ENCODE measurements around the gene TBX20.
"Not testable (repeated sequence)": the region's sequence is repeated elsewhere in the genome, so short reads cannot be mapped to it uniquely, and the experiment has no call there.

The TBX20 gene

DNA sequence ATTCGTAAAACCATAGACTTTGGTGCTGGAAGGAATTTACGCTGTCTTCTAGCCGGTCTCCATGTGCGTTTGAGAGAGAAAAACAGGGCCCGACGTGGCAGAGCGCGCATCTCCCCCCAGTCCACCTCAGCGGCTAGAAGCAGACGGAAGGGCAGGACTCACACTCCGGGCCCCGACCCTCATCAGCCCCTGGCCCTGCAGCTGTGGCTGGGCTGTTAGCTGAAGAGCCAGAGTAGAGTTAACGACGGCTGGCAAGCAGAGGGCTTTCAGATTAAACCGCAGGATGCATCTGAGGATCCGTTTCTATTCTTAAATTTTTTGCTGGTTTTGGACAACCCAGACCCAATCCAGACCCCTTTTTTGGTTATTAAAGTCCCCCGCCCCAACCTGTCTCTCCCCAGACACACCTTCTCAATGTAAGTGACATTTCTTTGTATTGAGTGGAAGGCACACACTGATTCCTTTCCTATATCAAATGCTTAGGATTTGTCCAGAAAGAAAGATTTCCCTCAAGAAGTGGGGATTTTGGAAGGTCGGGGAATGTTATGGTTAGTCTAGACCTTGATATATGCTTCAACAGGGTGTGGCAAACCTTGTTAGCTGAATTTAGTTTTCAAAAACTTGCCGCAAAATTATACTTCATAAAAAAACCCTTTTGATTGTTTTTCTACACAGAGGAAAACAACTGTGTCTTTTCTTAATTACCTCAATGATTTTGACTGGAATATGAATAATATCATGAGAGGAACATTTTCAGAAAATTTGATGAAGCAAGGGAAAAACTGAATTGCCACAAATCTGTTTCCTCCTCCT, 1.7 kb upstream of the TBX20 start:
- no peak for DNase-seq

DNA sequence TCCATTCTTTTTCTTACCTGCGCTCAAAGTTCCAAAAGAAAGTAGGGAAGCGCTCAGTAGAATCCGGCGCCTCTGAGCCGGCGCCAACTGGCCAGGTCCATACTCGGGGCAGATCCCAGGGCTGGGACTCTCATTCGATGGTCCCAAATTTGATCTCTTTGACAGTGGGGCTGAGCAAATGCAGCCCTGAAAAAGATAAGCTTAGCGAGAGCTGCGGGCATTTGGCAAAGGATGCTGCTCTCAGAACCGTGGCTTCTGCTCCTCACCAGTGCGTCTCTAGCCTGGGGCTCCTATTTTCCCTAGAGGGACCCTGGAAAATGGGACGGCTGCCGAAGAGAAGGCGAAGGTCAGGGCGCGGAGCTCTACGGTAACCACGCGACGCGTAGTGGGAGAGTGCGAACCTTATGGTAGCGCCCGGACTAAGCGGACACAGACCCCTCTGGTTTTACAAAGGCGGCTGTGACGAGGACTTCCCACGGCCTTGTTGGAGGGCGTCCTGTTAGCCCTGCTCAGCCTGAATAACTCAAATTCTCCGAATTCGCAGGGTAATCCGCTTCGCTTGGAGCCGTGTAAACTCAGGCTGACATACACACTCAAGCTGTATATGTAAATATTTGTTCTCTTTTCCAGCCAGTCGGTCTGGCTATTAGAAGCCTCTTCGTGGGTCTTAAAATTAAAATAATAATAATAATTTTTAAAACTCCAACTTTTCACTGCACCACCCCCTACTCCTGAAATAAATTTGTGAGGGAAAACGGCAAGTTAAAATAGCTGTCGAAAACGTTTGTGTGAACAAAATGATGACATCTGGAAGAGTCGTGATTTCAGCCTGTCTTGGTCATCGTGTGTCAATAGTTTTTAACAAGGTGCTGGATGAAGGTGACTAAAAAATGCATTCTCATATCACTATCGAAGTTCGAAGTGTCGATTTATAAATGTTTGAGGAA, 869 bp upstream of the TBX20 start:
- no peak for DNase-seq

DNA sequence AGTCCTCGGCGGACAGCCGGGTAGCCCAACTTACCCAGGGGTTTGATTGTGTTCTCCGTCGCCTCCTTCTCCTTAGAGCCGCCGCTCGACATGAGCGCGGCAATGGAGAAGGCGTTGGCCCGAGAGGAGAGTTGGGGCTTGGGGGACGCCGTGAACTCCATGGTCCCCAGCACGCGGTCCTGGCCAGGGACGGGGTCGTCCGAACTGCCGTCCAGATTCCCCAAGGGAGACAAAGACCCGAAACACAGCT, 515 bp downstream of the TBX20 start:
- no peak for DNase-seq

DNA sequence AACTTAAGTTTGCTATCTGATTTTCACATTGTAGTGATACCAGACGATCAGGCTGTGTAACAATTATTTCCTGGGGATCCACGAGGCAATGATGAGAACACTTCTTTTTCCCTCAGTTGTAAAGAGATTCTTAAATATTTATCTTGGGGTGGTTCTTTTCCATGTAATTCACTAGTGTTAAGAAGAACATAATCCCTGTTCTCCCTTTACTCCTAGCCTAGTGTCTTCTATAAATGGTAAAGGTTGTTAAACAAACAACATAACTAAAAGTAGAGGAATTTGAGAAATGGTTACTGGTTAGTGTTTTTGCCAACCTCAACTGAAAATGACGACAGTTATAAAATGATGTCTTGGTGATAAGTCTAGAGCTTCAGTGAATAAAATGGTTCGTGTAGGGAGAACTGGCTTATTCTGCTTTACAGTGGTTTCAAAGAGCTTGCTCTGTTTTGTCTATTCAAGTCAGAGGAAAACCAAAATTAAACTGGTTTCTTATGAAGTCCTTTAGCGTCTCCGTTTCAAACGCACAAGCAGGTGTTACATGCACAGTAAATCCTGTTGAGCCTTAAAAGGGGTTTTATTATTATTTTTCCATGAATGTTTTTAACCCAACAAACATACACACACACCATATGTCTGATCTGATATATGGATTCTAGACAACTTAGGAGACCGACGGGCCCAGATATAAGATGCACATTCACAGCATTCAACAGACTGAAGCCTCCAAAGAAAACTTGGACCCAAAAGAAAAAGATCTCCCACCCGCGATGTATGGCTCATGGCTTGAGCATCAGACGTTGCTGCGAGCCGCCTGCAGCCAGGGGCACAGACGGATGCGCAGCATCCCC, 1.1 kb downstream of the TBX20 start:
- no peak for DNase-seq

DNA sequence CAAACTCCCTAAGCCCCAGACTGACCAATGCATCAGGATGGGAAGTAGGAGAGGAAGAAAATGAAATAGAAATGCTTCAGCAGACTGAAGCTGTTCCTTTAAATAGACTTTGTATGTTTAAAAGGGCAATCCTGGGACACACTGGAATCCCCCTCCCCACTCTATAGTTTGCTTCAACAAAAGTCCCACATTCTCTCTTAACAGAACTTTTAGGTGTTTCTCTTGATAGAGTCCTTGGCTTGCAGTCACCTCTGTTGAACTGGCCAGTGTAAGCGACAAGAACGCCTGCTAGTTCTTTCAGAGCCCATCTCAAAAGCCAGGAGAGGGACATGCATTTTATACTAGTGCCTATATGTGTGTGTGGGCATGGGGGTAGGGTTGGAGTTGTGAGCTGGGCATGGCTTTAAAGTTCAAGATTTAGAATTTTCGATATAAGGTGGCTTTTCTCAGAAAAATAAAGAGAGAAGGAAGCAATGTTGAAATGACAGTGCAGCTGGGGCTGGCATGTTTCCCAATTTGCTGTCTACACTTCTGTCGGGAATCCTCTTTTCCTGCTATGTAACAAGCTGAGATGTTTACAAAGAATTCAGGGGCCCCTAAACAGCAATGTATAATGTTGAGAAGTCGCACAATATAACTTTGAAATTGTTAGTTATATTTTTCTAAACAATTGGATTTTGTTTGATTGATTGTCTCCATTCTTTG, 2.1 kb downstream of the TBX20 start:
- DNase-seq, result no peak

DNA sequence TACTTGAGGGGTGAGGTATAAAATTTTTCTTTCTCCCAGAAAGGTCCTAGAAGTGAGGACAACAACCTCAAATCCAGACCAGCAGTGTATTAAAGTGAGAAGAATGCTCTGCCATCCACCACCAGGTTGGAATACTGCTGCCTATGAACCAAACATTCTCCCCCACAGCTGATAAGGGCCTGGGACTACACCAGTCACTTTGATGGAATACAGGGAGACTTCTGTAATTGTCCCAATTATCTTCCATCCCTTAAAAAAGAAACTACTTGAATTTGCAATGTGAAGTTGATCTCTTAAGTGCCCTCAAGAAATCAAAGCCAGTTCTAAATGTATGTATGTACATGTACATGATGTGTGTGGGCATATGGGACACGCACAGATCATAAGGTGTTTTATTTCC, 3.0 kb downstream of the TBX20 start:
- no peak for DNase-seq

DNA sequence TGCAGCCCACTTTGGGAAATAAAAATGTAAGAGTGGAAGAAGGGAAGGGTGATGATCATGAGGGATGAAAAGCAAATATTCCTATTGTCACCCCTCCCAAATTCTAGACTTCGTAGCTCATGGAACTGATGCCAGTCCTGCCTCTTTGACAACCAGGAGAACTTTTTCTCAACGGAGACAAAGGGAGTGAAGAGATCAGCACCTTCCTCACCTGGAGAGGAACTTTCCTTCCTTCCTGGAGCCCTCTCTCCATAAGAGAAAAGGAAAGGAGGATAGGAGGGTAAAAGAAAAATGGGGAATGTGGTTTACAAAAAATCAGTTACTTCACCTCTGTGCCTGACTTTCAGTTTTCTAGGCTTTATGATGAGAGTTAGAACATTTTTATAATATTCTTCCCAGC, 3.4 kb downstream of the TBX20 start:
- DNase-seq, result no peak

DNA sequence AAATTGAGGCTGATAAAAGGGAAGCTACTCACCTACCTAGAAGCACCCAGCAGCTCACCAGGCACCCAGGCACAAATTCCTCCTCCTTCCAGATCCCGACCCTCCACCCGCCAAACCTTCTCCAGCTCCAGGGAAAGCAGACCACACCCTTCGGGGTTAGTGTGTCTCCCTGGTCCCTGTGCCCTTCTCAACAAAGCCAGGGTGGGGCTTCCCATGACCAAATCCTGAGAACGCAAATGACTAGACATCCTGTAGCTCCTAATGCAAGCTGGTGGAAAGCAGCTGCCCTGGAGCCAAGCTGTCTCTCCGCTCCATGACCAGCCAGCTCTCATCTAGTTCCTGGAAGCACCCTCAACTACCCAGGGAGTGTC, 4.4 kb downstream of the TBX20 start:
- no peak for DNase-seq

DNA sequence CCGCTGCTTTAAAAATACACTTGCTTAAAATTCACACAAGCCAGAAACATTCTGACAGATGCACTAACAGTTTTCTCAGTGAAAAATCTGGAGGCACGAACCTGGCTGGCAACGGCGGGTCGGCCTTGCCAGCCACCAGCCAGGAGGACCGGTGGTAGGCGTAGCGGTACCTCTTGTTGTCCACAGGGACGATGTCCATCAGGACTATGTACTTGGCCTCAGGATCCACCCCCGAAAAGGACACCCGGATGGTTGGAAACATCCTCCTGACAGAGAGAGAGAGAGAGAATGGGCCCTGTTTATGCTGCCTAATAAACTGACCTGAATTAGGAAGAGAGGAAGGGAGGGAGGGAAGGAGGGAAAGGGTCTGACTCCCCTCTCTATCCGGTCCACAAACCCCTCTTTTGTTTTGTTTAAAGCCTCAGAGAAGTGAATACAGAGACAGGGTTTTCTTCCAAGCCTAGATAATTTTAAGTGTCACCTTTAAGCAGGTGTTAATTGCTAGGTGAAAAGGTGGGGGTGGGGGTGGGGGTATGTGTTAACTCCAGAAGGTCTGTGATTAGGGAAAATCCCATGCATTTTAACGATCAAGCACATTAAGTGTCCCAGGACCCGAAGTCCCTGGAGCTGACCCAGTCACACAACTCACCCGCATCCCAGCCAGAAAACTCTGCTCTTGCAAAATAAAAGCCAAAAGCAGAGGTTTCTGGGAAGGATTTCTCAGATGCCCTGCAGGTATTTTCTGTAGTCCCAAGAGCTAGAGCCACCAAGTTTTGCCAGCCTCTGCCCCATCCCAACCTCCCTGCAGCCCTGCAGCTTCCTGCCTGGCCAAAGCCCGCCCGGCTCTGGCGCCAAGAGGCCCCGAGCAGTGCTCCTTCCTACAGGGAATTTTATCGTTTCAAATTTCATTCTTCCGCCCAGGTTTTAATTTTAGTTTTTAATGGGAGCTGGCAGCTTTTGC, 5.0 kb downstream of the TBX20 start:
- DNase-seq, result no peak

DNA sequence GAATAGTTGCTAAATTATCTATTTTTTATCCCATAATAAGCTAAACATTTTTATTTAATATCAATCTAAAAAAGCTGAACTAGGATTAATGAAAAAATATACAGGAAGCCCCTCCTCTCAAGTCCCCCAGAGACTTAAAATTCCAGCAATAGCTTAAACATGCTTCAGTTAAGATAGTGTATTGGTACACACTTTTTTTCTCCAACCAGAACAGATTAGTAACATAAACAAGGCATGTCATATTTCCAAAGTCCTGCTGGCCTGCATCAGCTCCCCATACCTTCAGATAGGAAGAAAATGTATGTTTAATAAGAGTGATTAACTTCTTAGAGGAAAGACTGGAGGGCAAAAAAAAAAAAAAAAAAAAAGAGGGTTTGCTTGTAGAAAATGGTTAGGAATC, 7.1 kb downstream of the TBX20 start:
- no peak for DNase-seq

DNA sequence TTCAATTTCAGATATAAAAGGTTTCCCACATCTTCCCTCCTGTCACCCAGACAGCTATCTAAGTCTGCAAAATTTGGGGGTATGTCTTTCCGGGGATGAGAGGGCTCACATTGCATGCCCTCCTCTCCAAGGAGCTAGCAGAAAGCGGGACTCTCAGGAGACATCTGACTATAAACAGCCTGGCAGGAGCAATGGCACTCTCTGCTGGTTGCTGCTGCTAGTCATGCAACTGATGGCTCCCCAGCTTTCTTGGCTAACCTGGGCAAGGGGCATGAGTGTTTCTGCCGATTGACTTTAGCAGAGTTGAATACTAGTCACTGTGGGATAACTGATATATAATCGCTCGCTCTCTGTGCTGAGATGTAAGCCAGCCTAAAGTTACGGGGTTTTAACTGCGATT, 12.0 kb downstream of the TBX20 start:
- peak; percentile 39 for DNase-seq

DNA sequence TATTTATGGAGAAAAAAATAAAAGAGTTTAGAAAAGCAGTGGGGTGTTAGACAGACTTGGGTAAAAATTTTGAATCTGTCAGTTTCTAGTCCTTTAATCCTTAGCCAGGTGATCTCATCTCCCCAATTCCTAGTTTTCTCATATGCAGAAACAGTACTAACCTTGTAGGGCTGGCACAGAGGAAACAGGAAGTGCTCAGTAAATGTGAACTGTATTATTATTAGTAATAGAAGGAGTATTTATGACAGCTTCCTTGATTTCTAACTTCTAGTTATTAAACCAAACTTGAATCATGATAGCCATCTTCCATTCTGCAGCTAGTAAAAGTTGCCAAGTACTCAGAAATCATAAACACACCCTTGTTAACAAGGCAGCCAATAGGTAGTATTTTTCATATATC, 12.5 kb downstream of the TBX20 start:
- no peak for DNase-seq

DNA sequence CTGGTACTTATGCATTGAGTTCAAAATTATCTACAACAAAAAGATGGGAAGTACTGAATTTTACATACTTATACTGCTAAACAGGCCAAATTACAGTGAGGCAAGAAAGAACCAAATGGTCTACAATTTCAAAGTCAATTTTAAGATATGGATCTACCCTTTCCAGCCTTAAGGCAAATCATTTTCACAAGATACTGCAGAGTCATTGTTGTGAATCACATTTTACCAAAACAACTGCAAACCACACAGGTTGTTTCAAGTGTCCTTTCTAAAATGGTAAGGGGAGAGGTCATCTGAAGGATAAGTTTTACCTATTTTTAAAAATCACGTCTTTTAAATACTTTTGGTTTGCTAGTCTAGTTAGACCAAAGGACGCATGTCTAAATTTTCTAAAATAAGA, 12.9 kb downstream of the TBX20 start:
- DNase-seq, result not testable (repeated sequence)

DNA sequence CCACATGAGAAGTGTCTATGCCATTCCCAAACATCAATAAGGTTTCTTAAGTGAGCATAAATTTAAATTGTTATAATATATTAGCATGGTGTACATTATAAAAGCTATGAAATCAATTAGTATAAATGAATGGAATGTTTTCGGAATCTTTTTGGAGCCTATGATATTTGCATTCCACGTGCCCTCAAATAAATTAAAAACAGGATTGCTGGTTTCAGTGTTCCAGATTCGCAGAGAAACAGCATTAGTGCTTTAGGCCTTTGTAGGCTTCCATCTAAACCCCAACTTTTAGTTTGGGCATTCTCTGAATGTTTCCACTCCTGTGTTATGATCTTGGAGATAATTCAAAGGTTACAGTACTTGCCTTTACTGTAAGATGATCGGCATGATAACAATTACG, 15.4 kb downstream of the TBX20 start:
- DNase-seq, result not testable (repeated sequence)

DNA sequence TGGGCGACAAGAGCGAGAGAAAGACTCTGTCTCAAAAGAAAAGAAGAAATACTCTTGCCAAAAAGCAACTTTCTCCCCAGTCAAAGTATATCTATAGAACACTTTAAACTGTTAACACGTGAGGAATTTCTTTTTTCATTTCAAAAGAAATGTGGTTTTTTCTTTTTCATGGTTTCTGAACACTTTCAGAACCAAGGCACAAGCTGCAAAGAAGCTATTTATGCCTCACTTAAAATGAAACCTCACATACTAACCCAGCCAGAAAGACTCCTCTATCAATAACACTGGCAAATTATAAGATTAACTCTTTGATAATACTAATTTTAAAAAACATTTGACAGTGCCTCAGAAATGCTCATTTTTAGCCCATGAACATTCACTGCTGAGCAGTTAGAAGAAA, 20.9 kb downstream of the TBX20 start:
- DNase-seq, result no peak

DNA sequence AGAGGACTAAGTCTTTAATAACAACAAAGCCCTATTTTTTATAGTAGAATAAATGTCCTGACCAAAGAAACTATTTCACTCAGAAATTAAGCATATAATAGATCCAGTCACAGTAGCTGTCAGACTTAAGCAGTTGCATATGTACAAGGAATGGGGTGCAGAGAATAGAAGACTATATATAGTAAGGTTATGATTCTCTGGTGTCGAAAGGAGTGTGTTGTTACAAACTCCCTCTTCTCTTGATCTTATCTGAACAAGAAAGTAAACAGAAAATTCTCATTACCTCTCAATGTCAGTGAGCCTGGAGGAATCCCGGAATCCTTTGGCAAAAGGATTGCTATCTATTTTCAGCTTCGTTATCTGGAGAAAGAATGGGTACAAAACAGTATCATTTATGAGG, 22.7 kb downstream of the TBX20 start:
- DNase-seq, result not testable (repeated sequence)

DNA sequence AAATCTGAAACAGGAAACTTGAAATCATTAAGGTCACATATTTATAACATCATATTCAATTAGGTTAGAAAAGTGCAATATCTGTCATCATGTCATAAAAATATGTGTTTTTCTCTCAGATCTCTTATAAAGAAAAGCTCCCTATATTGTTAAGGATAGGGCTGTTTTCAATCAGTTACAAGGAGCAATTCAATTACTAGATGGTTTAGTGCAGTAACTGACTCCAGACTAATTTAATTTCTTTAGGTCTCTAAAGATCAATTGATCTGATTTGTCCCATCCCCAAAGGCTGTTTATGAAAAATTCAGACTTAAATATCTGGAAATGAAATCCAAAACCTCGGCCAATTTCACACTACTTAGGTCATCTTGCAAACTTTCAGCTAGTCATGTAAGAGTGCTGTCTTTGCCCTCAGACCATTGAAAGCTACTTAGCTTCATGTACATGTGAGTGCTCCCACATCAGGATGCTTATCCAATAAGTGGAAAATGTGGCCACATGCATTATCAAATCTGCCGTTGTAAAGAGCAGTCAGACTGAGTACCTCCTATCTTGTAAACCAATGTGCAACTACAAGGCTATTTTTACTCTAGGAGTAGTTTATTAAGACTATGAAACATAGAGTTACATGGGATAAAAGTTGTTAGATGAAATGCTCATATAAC, 24.7 kb downstream of the TBX20 start:
- DNase-seq, result not testable (repeated sequence)

DNA sequence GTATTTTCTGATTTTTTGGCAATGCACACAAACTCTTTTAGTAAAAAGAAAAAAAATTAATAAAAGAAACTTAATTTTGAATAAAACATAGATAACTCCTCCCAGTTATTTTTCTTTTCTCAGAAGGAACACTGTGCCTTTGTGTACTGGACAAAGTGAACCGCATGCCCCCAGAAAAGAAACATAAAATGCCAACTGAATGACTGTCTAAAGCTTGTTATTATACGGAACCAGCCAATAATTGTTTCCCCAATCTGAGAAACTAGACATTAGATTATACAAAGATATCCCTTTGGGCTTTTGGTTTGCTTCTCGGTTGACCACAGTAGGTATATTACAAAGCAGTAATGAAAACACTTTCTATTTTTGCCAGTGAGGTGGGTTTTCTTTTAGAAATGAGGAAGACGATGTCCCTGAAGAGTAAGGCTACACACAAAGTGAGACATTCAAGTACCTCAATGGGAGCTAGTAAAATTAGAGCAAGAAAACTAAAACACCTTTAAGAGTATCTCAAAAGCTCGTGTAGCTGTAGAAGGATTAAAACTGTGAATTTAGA, 25.3 kb downstream of the TBX20 start:
- DNase-seq, result not testable (repeated sequence)

DNA sequence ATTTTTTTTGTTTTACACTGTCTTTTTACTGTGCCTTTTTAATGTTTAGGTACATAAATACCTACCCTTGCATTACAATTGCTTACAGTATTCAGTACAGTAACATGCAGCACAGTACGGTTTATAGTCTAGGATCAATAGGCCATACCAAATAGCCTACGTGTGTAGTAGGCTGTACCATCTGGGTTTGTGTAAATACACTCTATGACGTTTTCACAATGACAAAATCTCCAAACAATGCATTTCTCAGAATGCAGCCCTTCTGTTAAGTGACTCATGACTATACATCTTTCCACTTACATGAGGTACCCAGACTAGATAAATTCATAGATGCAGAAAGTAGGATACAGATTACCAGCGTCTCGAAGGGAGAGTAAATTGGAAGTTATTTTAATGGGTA, 26.5 kb downstream of the TBX20 start:
- DNase-seq, result peak; percentile 68

DNA sequence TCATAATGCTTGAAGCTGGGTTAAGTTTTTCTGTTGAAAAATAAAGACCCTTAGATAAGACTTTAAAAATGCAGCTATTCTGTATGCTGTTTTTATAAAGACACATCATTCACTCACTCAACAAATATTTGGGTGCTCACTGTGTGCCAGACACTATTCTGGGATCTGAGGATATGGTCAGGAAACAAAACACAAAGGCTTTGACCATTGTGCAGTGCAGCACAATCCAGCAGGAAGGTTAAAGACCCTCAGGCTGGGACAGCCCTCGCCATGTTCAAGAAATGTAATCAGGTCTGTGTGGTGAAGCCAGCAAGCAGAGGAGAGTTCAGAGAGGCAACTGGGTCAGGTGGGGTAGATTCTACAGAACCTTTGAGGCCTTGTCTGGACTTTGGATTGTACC, 31.5 kb downstream of the TBX20 start:
- not testable (repeated sequence) for DNase-seq

DNA sequence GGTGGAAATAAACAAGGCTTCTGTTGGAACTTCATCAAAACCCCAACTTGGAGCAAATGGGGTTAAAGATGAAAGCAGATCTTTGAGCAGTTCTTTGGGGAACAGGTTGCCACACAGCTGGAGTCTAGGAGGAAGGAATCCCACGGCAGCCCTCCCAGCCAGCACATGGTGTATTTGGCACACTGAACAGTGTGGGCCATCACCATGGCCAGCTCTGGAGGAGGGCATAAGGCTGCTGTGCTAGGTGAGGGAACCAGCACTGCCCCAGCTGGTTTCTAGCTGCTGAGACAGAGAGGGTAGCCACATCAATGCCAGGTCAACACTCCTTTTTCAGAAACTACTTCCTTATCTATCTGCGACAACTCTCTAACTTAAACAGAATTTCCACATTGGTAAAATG, 33.7 kb downstream of the TBX20 start:
- not testable (repeated sequence) for DNase-seq

Measured in HCEC 1CT (cell line).